ENCODE measurements around the gene ZNF398. TPM values are rescaled to one million over a fixed set of nuclear protein-coding genes. Genes with fewer than 3 reads are reported as not detected.
A peak's percentile ranks its signal among the peaks of the same experiment; 100 is the strongest.

ZNF398 gene
- total and polyA plus RNA-seq, 10 of the 15 experiments (the other 5 are each of a cell fraction or from before 2014, with no cell fraction given), result 2.3 to 15.3 (median 10.0) TPM

GRCh38 chr7:149195180-149196150, 48.2 kb downstream of the ZNF398 start, which contains the start of gene ZNF282 (continued):
- TF ChIP-seq DPF2 (IDR thresholded peaks at IDR 0.05) (0 out of 2 replicates have a peak, but pooled peaks have one; percentile 66), POU2F2 (IDR thresholded peaks at IDR 0.05; ENCODE audit: borderline replicate concordance, low read depth, low read length) (peak; percentile 71; the same call in 2 of the 3 replicates), RELA (IDR thresholded peaks at IDR 0.05; ENCODE audit: borderline replicate concordance, partially characterized antibody) (peak; percentile 15), ZBTB40 (IDR thresholded peaks at IDR 0.05; ENCODE audit: borderline replicate concordance) (no peak), FOXK2 (IDR thresholded peaks at IDR 0.05) (peak; percentile 40; the same call in 1 of the 2 replicates), NKRF (conservative IDR thresholded peaks at IDR 0.05) (peak; percentile 79), SIN3A (IDR thresholded peaks at IDR 0.05; ENCODE audit: low read depth, low read length) (peak; percentile 41; the same call in 1 of the 2 replicates), MLLT1 (IDR thresholded peaks at IDR 0.05) (0 out of 2 replicates have a peak, but pooled peaks have one; percentile 17), BHLHE40 (IDR thresholded peaks at IDR 0.05; ENCODE audit: borderline replicate concordance in 1 of 2, low read depth in 2 of 2, low read length in 1 of 2) (peak in 1 of 2 experiments; percentile 41; a peak in 1 of 4 replicates), SMAD5 (IDR thresholded peaks at IDR 0.05; ENCODE audit: low read depth) (peak; percentile 74; the same call in 1 of the 2 replicates), LARP7 (IDR thresholded peaks at IDR 0.05) (peak; percentile 97; the same call in 1 of the 2 replicates), EED (IDR thresholded peaks at IDR 0.05; ENCODE audit: low read depth) (peak; percentile 92), CUX1 (IDR thresholded peaks at IDR 0.05; ENCODE audit: insufficient replicate concordance, low read depth, low read length) (no peak)
